K562 (cell line): ENCODE measurements around the gene TMEM273. TPM values are rescaled to one million over a fixed set of nuclear protein-coding genes. Genes with fewer than 3 reads are reported as not detected.
A peak's percentile ranks its signal among the peaks of the same experiment; 100 is the strongest.

ENCODE experiments used
- ESRRA ChIP-seq: fragments of 450-650 bp; IDR thresholded peaks from 2 replicates; pipeline ENCODE4 v1.6.1; 2014; ENCODE audit warnings: low read depth, mild to moderate bottlenecking, moderate library complexity, borderline replicate concordance
- JUND ChIP-seq, 2 experiments: IDR thresholded peaks; 2 replicates in 1 of 2; 3 replicates in 1 of 2; pipeline ENCODE4 v1.6.1; 2011; ENCODE audit warnings: borderline replicate concordance in 2 of 2, low read depth in 2 of 2, low read length in 2 of 2, improper control_type of control experiment in 1 of 2, missing biosample characterization in 1 of 2, missing genetic modification characterization in 1 of 2, missing genetic modification reagents in 1 of 2
- KLF6 ChIP-seq: fragments of 250-450 bp; sonication (Bioruptor Pico); IDR thresholded peaks from 2 replicates; pipeline ENCODE4 v1.4.0; 2020; ENCODE audit warnings: mild to moderate bottlenecking, moderate library complexity, borderline replicate concordance
- NCOA4 ChIP-seq: fragments of 450-650 bp; IDR thresholded peaks from 2 replicates; pipeline ENCODE4 v1.6.1; 2018; ENCODE audit warnings: mild to moderate bottlenecking; ENCODE audit not compliant: partially characterized antibody
- NUFIP1 ChIP-seq: fragments of 450-650 bp; IDR thresholded peaks from 2 replicates; pipeline ENCODE4 v1.6.1; 2018; ENCODE audit not compliant: partially characterized antibody
- PHB2 ChIP-seq: fragments of 450-650 bp; IDR thresholded peaks from 2 replicates; pipeline ENCODE4 v1.6.1; 2017; ENCODE audit warnings: low read depth
- PPARD ChIP-seq: fragments of 250-450 bp; sonication (Bioruptor Pico); IDR thresholded peaks from 2 replicates; pipeline ENCODE4 v1.8.0; 2022; ENCODE audit warnings: inconsistent platforms, mild to moderate bottlenecking, moderate library complexity
- RFX5 ChIP-seq: IDR thresholded peaks from 2 replicates; pipeline ENCODE4 v1.6.1; 2011; ENCODE audit warnings: low read depth, mild to moderate bottlenecking, improper control_type of control experiment, low read length
- TBL1XR1 ChIP-seq, 2 experiments: IDR thresholded peaks; 2 replicates each; pipeline ENCODE4 v1.6.1; 2012; ENCODE audit warnings: improper control_type of control experiment in 2 of 2, low read length in 2 of 2, mild to moderate bottlenecking in 1 of 2
- ZFP36 ChIP-seq: fragments of 150-350 bp; IDR thresholded peaks from 2 replicates; pipeline ENCODE4 v1.6.1; 2018; ENCODE audit warnings: low read length, low read depth; ENCODE audit not compliant: partially characterized antibody
- ZKSCAN3 ChIP-seq: fragments of 250-450 bp; sonication (Bioruptor Pico); IDR thresholded peaks from 2 replicates; pipeline ENCODE4 v1.4.0; 2020
- ZZZ3 ChIP-seq: fragments of 450-650 bp; IDR thresholded peaks from 2 replicates; pipeline ENCODE4 v1.6.1; 2016; ENCODE audit warnings: antibody characterized with exemption, mild to moderate bottlenecking, moderate library complexity
- polyA plus RNA-seq, 8 experiments: library from polyadenylated mRNA; depleted of rRNA in 4 of 8; stranded (reverse) in 5 of 8; unstranded in 3 of 8; fragments of >200 nt; fragmentation: Nextera tagmentation in 2 of 8; fragmentation: Illumina TruSeq in 1 of 8; extraction: Ambion mirVana in 2 of 8; extraction: Trizol in 1 of 8; gene quantifications; 2 replicates each; pipeline versions ENCODE4 v1.2.1 to v1.2.3, GENCODE V29; 2011 to 2014; ENCODE audit warnings: inconsistent platforms in 1 of 8, missing spikeins in 1 of 8
- total RNA-seq, 7 experiments: library from RNA; depleted of rRNA in 6 of 7; stranded (reverse); fragments of >200 nt in 6 of 7; fragmentation: Illumina TruSeq in 2 of 7; extraction: Trizol in 2 of 7; gene quantifications; 2 replicates each; pipeline versions ENCODE4 v1.2.1 to v1.2.3, GENCODE V29; 2011 to 2021; ENCODE audit warnings: low replicate concordance in 1 of 7
- TF ChIP-seq, protein P1 (sequence below): fragments of 250-450 bp; sonication (Bioruptor Pico); IDR thresholded peaks from 2 replicates; pipeline ENCODE4 v1.8.0; 2021; ENCODE audit warnings: mild to moderate bottlenecking, moderate library complexity
- TF ChIP-seq, protein P2 (sequence below), 2 experiments: fragments of 450-650 bp; IDR thresholded peaks; 2 replicates each; pipeline ENCODE4 v1.6.1; 2018; ENCODE audit warnings: mild to moderate bottlenecking in 2 of 2, low read depth in 1 of 2; ENCODE audit not compliant: partially characterized antibody in 2 of 2
- TF ChIP-seq, protein P3 (sequence below): sonication (generic); formaldehyde crosslinking; IDR thresholded peaks from 2 replicates; pipeline ENCODE4 v1.8.0; 2022; ENCODE audit warnings: missing genetic modification reagents, mild to moderate bottlenecking, moderate library complexity, borderline replicate concordance
- TF ChIP-seq, protein P4 (sequence below), 3 experiments: IDR thresholded peaks in 2 of 3; conservative IDR thresholded peaks in 1 of 3; 2 replicates each; pipeline ENCODE4 v1.5.1; 2011 to 2012; ENCODE audit warnings: low read length in 3 of 3, mild to moderate bottlenecking in 3 of 3, control low read depth in 2 of 3, improper control_type of control experiment in 1 of 3, inconsistent platforms in 1 of 3, low read depth in 1 of 3, mixed read lengths in 1 of 3, moderate library complexity in 1 of 3; ENCODE audit not compliant: insufficient read depth in 2 of 3

TMEM273 gene
- total and polyA plus RNA-seq, 9 of the 15 experiments (the other 6 are each of a cell fraction or from before 2014, with no cell fraction given), result 39.2 to 131 (median 95.6) TPM

DNA sequence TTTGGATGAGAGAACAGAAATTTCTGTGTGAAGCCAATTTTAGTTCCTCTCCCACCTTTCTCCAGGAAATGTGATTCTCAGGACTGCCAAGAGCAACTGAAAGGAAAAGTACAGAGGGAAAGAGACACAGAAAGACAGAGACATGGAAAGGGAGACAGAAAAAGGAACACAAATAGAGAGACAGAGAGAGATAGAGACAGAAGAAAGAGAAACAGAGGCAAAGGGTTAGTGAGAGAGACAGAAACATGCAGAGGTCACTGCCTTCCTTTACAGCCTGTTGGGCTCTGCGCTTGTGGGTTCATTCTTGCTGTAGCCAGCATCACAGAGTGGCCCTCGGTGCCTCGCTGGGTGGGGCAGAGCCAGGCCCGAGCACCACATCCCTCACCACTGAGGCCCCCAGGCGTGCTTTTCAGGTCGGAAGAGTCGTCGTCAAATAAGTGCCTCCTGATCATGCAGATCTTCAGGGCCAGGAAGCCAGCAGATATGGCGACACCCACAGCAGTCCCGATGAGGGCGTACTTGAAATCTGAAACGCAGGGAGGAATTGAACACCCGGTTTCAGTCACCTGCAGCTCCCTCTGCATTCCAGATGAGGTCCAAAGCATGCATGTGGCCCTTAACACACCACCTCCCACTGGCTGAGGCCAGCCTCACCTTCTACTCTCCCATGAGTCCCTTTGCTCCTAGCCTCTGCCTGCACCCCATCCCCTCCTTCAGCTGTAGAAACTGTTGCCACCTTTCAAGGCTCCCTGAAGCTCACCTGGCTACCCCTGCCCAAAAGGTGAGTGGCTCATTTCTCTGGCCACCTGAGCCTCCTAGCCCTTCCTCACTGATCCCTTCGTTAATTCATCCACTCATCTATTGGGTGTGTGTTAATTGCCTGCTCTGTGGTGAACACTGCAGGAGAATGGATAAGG is 21.4 kb downstream of the TMEM273 start (continued):
- no peak for TF ChIP-seq JUND (IDR thresholded peaks at IDR 0.05; ENCODE audit: borderline replicate concordance, low read depth, low read length)
- TF ChIP-seq JUND (tag; IDR thresholded peaks at IDR 0.05; ENCODE audit: borderline replicate concordance, low read depth, low read length), result no peak
- no peak for TF ChIP-seq RFX5
- TF ChIP-seq, protein P1, sequence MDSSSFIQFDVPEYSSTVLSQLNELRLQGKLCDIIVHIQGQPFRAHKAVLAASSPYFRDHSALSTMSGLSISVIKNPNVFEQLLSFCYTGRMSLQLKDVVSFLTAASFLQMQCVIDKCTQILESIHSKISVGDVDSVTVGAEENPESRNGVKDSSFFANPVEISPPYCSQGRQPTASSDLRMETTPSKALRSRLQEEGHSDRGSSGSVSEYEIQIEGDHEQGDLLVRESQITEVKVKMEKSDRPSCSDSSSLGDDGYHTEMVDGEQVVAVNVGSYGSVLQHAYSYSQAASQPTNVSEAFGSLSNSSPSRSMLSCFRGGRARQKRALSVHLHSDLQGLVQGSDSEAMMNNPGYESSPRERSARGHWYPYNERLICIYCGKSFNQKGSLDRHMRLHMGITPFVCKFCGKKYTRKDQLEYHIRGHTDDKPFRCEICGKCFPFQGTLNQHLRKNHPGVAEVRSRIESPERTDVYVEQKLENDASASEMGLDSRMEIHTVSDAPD, result no peak
- TF ChIP-seq TBL1XR1 (IDR thresholded peaks at IDR 0.05; ENCODE audit: low read length in 2 of 2), result no peak
- peak; percentile 40 for TF ChIP-seq NCOA4
- no peak for TF ChIP-seq PHB2
- no peak for TF ChIP-seq KLF6 (CRISPR knock-in tag)
- TF ChIP-seq, protein P2, sequence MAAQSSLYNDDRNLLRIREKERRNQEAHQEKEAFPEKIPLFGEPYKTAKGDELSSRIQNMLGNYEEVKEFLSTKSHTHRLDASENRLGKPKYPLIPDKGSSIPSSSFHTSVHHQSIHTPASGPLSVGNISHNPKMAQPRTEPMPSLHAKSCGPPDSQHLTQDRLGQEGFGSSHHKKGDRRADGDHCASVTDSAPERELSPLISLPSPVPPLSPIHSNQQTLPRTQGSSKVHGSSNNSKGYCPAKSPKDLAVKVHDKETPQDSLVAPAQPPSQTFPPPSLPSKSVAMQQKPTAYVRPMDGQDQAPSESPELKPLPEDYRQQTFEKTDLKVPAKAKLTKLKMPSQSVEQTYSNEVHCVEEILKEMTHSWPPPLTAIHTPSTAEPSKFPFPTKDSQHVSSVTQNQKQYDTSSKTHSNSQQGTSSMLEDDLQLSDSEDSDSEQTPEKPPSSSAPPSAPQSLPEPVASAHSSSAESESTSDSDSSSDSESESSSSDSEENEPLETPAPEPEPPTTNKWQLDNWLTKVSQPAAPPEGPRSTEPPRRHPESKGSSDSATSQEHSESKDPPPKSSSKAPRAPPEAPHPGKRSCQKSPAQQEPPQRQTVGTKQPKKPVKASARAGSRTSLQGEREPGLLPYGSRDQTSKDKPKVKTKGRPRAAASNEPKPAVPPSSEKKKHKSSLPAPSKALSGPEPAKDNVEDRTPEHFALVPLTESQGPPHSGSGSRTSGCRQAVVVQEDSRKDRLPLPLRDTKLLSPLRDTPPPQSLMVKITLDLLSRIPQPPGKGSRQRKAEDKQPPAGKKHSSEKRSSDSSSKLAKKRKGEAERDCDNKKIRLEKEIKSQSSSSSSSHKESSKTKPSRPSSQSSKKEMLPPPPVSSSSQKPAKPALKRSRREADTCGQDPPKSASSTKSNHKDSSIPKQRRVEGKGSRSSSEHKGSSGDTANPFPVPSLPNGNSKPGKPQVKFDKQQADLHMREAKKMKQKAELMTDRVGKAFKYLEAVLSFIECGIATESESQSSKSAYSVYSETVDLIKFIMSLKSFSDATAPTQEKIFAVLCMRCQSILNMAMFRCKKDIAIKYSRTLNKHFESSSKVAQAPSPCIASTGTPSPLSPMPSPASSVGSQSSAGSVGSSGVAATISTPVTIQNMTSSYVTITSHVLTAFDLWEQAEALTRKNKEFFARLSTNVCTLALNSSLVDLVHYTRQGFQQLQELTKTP (IDR thresholded peaks at IDR 0.05; ENCODE audit: low read depth in 1 of 2, partially characterized antibody in 2 of 2), result no peak
- no peak for TF ChIP-seq NUFIP1
- no peak for TF ChIP-seq ZFP36
- TF ChIP-seq, protein P3, sequence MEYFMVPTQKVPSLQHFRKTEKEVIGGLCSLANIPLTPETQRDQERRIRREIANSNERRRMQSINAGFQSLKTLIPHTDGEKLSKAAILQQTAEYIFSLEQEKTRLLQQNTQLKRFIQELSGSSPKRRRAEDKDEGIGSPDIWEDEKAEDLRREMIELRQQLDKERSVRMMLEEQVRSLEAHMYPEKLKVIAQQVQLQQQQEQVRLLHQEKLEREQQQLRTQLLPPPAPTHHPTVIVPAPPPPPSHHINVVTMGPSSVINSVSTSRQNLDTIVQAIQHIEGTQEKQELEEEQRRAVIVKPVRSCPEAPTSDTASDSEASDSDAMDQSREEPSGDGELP (CRISPR knock-in tag), result no peak
- TF ChIP-seq, protein P4, sequence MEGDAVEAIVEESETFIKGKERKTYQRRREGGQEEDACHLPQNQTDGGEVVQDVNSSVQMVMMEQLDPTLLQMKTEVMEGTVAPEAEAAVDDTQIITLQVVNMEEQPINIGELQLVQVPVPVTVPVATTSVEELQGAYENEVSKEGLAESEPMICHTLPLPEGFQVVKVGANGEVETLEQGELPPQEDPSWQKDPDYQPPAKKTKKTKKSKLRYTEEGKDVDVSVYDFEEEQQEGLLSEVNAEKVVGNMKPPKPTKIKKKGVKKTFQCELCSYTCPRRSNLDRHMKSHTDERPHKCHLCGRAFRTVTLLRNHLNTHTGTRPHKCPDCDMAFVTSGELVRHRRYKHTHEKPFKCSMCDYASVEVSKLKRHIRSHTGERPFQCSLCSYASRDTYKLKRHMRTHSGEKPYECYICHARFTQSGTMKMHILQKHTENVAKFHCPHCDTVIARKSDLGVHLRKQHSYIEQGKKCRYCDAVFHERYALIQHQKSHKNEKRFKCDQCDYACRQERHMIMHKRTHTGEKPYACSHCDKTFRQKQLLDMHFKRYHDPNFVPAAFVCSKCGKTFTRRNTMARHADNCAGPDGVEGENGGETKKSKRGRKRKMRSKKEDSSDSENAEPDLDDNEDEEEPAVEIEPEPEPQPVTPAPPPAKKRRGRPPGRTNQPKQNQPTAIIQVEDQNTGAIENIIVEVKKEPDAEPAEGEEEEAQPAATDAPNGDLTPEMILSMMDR (IDR thresholded peaks at IDR 0.05 in 2 of 3, conservative IDR thresholded peaks at IDR 0.05 in 1 of 3; ENCODE audit: insufficient read depth in 2 of 3, low read depth in 1 of 3, low read length in 3 of 3), result peak in 2 of 3 experiments; percentile 7 to 38; a peak in 3 of 6 replicates
- TF ChIP-seq ESRRA, result no peak
- TF ChIP-seq PPARD, result no peak
- TF ChIP-seq ZKSCAN3 (CRISPR knock-in tag), result no peak
- TF ChIP-seq ZZZ3, result no peak
